BLaER1 treated with 17β-estradiol and CSF1 and Interleukin-3, amounts not matched to agents 10 nM and 100 nM (cell line): ENCODE measurements around the gene ACOT7.
"Not testable (repeated sequence)": the region's sequence is repeated elsewhere in the genome, so short reads cannot be mapped to it uniquely, and the experiment has no call there.

Experiments used
- H3K27ac ChIP-seq, 11 experiments: shearing (Covaris generic); formaldehyde crosslinking; 2 replicates each; pipeline ENCODE4 v1.8.1; 2022
- H3K27me3 ChIP-seq, 11 experiments: shearing (Covaris generic); formaldehyde crosslinking; 2 replicates each; pipeline ENCODE4 v1.8.1; 2022
- H3K36me3 ChIP-seq, 11 experiments: shearing (Covaris generic); formaldehyde crosslinking; 2 replicates each; pipeline ENCODE4 v1.8.1; 2022
- H3K4me1 ChIP-seq, 10 experiments: shearing (Covaris generic); formaldehyde crosslinking; 2 replicates each; pipeline ENCODE4 v1.8.1; 2022
- H3K4me2 ChIP-seq, 11 experiments: shearing (Covaris generic); formaldehyde crosslinking; 2 replicates each; pipeline ENCODE4 v1.8.1; 2022
- H3K4me3 ChIP-seq, 10 experiments: shearing (Covaris generic); formaldehyde crosslinking; 2 replicates each; pipeline ENCODE4 v1.8.1; 2022
- H3K9ac ChIP-seq, 11 experiments: shearing (Covaris generic); formaldehyde crosslinking; 2 replicates each; pipeline ENCODE4 v1.8.1; 2022
- H3K9me3 ChIP-seq, 11 experiments: shearing (Covaris generic); formaldehyde crosslinking; replicated peaks in 1 of 11; 2 replicates each; pipeline ENCODE4 v1.8.1; 2022
- H4K20me1 ChIP-seq, 11 experiments: shearing (Covaris generic); formaldehyde crosslinking; 2 replicates each; pipeline ENCODE4 v1.8.1; 2022
- Cebpa-rat ChIP-seq, 11 experiments: shearing (Covaris generic); IDR thresholded peaks; 2 replicates each; pipeline ENCODE4 v1.8.1; 2022

The ACOT7 gene

DNA sequence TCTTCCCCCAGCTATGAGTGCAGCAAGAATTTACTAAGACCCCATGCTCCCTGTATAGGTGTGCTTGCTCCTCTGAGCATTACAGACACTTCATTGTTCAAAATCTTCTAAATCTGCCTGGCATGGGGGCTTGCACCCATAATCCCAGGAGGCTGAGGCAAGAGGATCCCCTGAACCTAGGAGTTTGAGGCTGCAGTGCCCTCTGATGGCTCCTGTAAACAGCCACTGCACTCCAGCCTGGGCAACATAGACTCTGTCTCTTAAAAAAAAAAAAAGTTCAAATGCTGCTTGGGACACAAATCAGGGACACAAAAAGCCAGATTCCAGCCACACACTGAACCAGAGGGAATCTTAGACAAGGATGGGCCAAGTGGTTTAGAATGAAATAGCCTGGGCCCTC lies 3.4 kb upstream of the ACOT7 start:
- Histone ChIP-seq H3K9ac (no peak overlapping the region; a peak in 1 of 22 replicates), H4K20me1 (peaks cover 0 to 9% (median 3%) of the 10 kb centered on the region in 11 experiments; a peak in 12 of 22 replicates), H3K4me1 (peaks cover 18 to 28% (median 21%) of the 10 kb centered on the region in 10 experiments), H3K4me2 (no peak overlapping the region), H3K27me3 (no peaks in the 10 kb centered on the region), H3K36me3 (no peaks in the 10 kb centered on the region), H3K27ac (no peak overlapping the region), H3K9me3 (0 out of 22 replicates have a peak, but pooled peaks cover 0 to 4% (median 0%) of the 10 kb centered on the region in 11 experiments), H3K4me3 (no peak overlapping the region)
- TF ChIP-seq Cebpa-rat (IDR thresholded peaks at IDR 0.05) = no peak

DNA sequence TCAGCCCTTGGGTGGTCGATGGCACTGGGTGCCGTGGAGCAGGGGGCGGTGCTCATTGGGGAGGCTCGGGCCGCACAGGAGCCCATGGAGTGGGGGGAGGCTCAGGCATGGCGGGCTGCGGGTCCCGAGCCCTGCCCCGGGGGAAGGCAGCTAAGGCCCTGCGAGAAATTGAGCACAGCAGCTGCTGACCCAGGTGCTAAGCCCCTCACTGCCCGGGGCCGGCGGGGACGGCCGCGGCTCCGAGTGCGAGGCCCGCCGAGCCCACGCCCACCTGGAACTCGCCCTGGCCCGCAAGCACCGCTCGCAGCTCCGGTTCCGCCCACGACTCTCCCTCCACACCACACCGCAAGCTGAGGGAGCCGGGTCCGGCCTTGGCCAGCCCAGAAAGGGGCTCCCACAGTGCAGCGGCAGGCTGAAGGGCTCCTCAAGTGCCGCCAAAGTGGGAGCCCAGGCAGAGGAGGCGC lies 2.2 kb upstream of the ACOT7 start:
- not testable (repeated sequence) for H3K27me3 ChIP-seq, H3K9me3 ChIP-seq, H3K27ac ChIP-seq, H3K4me3 ChIP-seq, H3K9ac ChIP-seq, H3K4me2 ChIP-seq, H3K36me3 ChIP-seq
- Histone ChIP-seq H4K20me1 (peaks cover 0 to 21% (median 12%) of the 10 kb centered on the region in 11 experiments; a peak in 16 of 22 replicates), H3K4me1 (peaks cover 26 to 31% (median 29%) of the 10 kb centered on the region in 10 experiments)

DNA sequence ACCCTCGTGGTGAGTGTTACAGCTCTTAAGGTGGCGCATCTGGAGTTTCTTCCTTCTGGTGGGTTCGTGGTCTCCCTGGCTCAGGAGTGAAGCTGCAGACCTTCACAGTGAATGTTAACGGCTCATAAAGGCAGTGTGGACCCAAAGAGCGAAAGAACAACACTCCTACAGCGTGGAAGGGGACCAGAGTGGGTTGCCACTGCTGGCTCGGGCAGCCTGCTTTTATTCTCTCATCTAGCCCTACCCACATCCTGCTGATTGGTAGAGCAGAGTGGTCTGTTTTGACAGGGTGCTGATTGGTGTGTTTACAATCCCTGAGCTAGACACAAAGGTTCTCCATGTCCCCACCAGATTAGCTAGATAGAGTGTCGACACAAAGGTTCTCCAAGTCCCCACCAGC lies 1.6 kb upstream of the ACOT7 start:
- peaks cover 26 to 31% (median 29%) of the 10 kb centered on the region in 10 experiments for H3K4me1 ChIP-seq
- not testable (repeated sequence) for H3K27me3 ChIP-seq, H3K4me3 ChIP-seq, H3K9me3 ChIP-seq, H3K36me3 ChIP-seq, H3K9ac ChIP-seq
- peak overlapping the region in 10 of 11 experiments; percentile 57 to 99 (median 91); a peak in 17 of 22 replicates for H3K4me2 ChIP-seq
- H3K27ac ChIP-seq = peak overlapping the region in 2 of 11 experiments; percentile 6 to 28; a peak in 2 of 22 replicates
- peaks cover 0 to 28% (median 12%) of the 10 kb centered on the region in 11 experiments; a peak in 16 of 22 replicates for H4K20me1 ChIP-seq

DNA sequence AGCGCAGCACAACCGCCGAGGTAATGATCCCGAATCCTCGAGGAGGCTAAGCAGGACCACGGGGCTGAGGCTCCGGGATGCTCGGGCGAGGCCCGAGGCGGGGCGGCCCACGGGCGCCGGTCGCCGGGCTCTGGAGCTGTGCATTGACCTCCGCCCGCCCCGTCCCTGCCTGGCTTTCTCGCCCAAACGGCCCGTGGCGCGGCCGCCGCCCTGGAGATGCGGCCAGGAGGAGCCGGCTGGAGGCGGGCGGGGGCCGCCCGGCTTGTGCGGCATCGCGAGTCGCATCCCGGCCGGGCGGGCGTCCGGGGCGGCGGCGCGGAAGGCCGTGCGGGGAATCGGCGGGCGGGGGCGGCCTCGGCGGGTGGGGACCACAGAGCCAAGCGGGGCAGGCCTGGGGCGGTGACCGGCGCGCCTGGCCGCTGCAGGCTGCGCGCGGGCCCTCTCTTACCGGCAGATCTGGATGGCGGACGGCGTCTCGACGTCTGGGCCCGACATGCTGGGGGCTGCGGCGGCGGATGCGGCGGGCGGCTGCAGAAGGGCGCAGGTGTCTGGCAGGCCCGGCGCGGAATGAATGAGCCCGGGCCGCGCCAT lies 663 bp downstream of the ACOT7 start:
- peak overlapping the region; percentile 60 to 82 (median 76) for H3K4me3 ChIP-seq
- peaks cover 26 to 31% (median 29%) of the 10 kb centered on the region in 10 experiments for H3K4me1 ChIP-seq
- peaks cover 0 to 12% (median 3%) of the 10 kb centered on the region in 11 experiments; a peak in 6 of 22 replicates for H3K36me3 ChIP-seq
- peak overlapping the region in 9 of 11 experiments; percentile 66 to 93 (median 83); a peak in 18 of 22 replicates for H3K27ac ChIP-seq
- no peaks in the 10 kb centered on the region for H3K27me3 ChIP-seq
- 0 out of 22 replicates have a peak, but pooled peaks cover 0 to 4% (median 0%) of the 10 kb centered on the region in 11 experiments for H3K9me3 ChIP-seq
- H4K20me1 ChIP-seq = peaks cover 0 to 47% (median 13%) of the 10 kb centered on the region in 11 experiments; a peak in 16 of 22 replicates
- H3K9ac ChIP-seq = peak overlapping the region; percentile 72 to 94 (median 90)
- H3K4me2 ChIP-seq = peak overlapping the region; percentile 83 to 99 (median 97)
- TF ChIP-seq Cebpa-rat (IDR thresholded peaks at IDR 0.05) = no peak

DNA sequence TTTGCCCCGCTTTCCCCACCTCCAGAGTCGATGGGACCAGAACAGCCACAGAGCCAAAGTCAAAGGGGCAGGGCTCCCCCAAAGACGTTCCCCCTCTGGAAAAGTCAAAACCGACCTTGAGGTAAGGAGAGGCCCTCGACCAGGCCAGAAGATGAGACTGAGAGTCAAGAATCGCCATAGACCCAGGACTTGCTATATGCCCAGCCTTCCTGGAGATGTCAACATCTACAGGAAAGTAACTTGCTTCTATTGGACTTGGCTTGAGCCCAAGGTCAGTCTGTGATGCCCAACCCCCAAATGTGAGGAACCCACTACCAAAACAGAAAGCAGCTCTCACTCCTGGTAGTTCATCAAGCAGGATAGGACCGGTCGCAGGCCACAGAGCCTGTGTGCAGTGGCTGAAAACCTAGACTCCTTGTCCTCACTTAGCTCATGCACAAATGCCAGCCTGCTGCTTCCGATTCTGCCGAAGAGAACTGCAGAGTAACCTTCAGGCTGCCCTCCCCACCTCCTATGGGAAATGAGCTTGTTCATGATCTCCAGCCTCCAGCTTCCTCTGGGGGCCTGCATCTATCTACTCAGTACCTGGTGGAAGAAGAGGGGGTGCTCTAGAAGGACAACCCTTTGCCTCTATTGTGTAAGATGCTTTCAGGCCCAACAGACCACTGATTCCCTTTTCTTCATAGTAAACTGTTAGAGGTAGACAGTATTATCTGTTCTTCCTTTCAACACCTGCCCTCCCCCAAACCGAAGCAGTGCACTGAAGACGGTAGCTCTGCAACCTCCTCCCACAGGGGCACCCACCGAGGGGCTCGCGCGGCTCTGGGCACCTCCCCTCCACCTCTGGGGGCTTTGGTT lies 1.4 kb downstream of the ACOT7 start:
- Histone ChIP-seq H3K27ac (peak overlapping the region in 9 of 11 experiments; percentile 66 to 93 (median 83); a peak in 17 of 22 replicates), H3K4me1 (peaks cover 26 to 31% (median 29%) of the 10 kb centered on the region in 10 experiments), H3K4me2 (peak overlapping the region; percentile 83 to 99 (median 97)), H3K27me3 (no peaks in the 10 kb centered on the region), H3K9me3 (0 out of 22 replicates have a peak, but pooled peaks cover 0 to 4% (median 0%) of the 10 kb centered on the region in 11 experiments), H3K36me3 (peaks cover 0 to 12% (median 3%) of the 10 kb centered on the region in 11 experiments; a peak in 6 of 22 replicates), H4K20me1 (peaks cover 0 to 54% (median 18%) of the 10 kb centered on the region in 11 experiments; a peak in 16 of 22 replicates), H3K4me3 (peak overlapping the region; percentile 60 to 82 (median 76)), H3K9ac (peak overlapping the region; percentile 72 to 94 (median 90))
- no peak for TF ChIP-seq Cebpa-rat (IDR thresholded peaks at IDR 0.05)

DNA sequence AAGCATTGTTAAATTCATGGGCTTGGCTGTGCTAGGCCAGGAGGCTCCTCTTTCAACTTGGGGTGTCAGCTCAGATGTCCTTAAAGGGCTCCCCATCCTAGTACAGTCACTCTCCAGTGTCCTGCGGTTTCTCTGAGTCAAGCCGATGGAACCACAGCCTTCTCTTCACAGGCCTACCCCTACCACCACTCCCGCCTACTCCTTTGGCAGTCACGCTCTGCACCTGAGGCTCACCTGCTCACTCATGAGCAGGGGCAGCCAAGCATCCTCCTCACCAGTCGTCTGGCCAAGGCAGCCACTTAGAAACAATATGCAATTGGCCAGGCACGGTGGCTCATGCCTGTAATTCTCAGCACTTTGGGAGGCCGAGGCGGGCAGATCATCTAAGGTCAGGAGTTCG lies 3.6 kb downstream of the ACOT7 start:
- TF ChIP-seq Cebpa-rat (IDR thresholded peaks at IDR 0.05) = no peak
- H3K4me2 ChIP-seq = no peak overlapping the region

GRCh38 chr1:6386371-6386949 lies 7.1 kb downstream of the ACOT7 start:
- Histone ChIP-seq H3K9me3 (peaks cover 6 to 23% (median 20%) of the 10 kb centered on the region in 11 experiments; a peak in 21 of 22 replicates), H3K4me1 (peaks cover 12 to 27% (median 23%) of the 10 kb centered on the region in 10 experiments), H3K4me3 (no peak overlapping the region), H3K9ac (no peak overlapping the region; a peak in 1 of 22 replicates), H4K20me1 (peaks cover 0 to 76% (median 21%) of the 10 kb centered on the region in 11 experiments; a peak in 13 of 22 replicates), H3K36me3 (peaks cover 0 to 31% (median 16%) of the 10 kb centered on the region in 11 experiments; a peak in 11 of 22 replicates), H3K27me3 (no peaks in the 10 kb centered on the region), H3K4me2 (peak overlapping the region in 8 of 11 experiments; percentile 32 to 59 (median 48); a peak in 13 of 22 replicates), H3K27ac (peak overlapping the region in 3 of 11 experiments; percentile 7 to 47 (median 33); a peak in 4 of 22 replicates)
- TF ChIP-seq Cebpa-rat (IDR thresholded peaks at IDR 0.05) = no peak

More for the DNA sequence above, 3.6 kb downstream of the ACOT7 start:
- Histone ChIP-seq H3K27me3 (no peaks in the 10 kb centered on the region), H3K36me3 (peaks cover 0 to 16% (median 8%) of the 10 kb centered on the region in 11 experiments; a peak in 8 of 22 replicates), H3K9me3 (peaks cover 0 to 6% (median 3%) of the 10 kb centered on the region in 11 experiments; a peak in 14 of 22 replicates), H4K20me1 (peaks cover 0 to 76% (median 32%) of the 10 kb centered on the region in 11 experiments; a peak in 16 of 22 replicates), H3K27ac (no peak overlapping the region), H3K4me3 (no peak overlapping the region), H3K9ac (no peak overlapping the region), H3K4me1 (peaks cover 35 to 49% (median 46%) of the 10 kb centered on the region in 10 experiments)
